Neural progenitor cell (in vitro differentiated cells): ENCODE measurements around the gene GFY. TPM values are rescaled to one million over a fixed set of nuclear protein-coding genes. Genes with fewer than 3 reads are reported as not detected.

Source experiments
- DNase-seq: peaks from one replicate; pipeline ENCODE4 v3.0.0-alpha.2; 2016; ENCODE audit warnings: low spot score
- H2AFZ ChIP-seq: fragments of 200-600 bp; sonication (generic); replicated peaks from 2 replicates; pipeline ENCODE4 v1.6.1; 2016; ENCODE audit warnings: antibody characterized with exemption
- H3F3A ChIP-seq: fragments of 200-600 bp; sonication (generic); 2 replicates; pipeline ENCODE4 v1.6.1; 2016; ENCODE audit warnings: antibody characterized with exemption, low read depth
- H3K27ac ChIP-seq: fragments of 200-600 bp; sonication (generic); 2 replicates; pipeline ENCODE4 v1.5.1; 2016; ENCODE audit warnings: mild to moderate bottlenecking
- H3K27me3 ChIP-seq: fragments of 200-600 bp; sonication (generic); 2 replicates; pipeline ENCODE4 v1.6.1; 2016; ENCODE audit warnings: mild to moderate bottlenecking, moderate library complexity
- H3K36me3 ChIP-seq: fragments of 200-600 bp; sonication (generic); 2 replicates; pipeline ENCODE4 v1.5.1; 2016
- H3K4me1 ChIP-seq: fragments of 200-600 bp; sonication (generic); 2 replicates; pipeline ENCODE4 v1.6.1; 2016; ENCODE audit warnings: mixed run types
- H3K4me2 ChIP-seq: fragments of 200-600 bp; sonication (generic); 2 replicates; pipeline ENCODE4 v1.6.1; 2016
- H3K4me3 ChIP-seq: fragments of 200-600 bp; sonication (generic); 2 replicates; pipeline ENCODE4 v1.5.1; 2016
- H3K79me2 ChIP-seq: fragments of 200-600 bp; sonication (generic); 2 replicates; pipeline ENCODE4 v1.6.1; 2016; ENCODE audit warnings: low read depth
- H3K9ac ChIP-seq: fragments of 200-600 bp; sonication (generic); 2 replicates; pipeline ENCODE4 v1.6.1; 2016
- H3K9me3 ChIP-seq: fragments of 200-600 bp; sonication (generic); 2 replicates; pipeline ENCODE4 v1.5.1; 2016; ENCODE audit warnings: low read depth
- H4K20me1 ChIP-seq: fragments of 200-600 bp; sonication (generic); 2 replicates; pipeline ENCODE4 v1.6.1; 2016; ENCODE audit warnings: low read depth
- H3K27ac Mint-ChIP-seq: 3 replicates; pipeline ENCODE4 v1.8.0; 2021; ENCODE audit warnings: mixed read lengths
- H3K27me3 Mint-ChIP-seq: 2 replicates; pipeline ENCODE4 v1.8.0; 2022; ENCODE audit warnings: low read depth, mild to moderate bottlenecking, inconsistent platforms, moderate library complexity, mixed read lengths; ENCODE audit not compliant: insufficient read depth
- H3K36me3 Mint-ChIP-seq: 3 replicates; pipeline ENCODE4 v1.8.0; 2021; ENCODE audit warnings: mixed read lengths
- H3K4me1 Mint-ChIP-seq: 3 replicates; pipeline ENCODE4 v1.8.0; 2021; ENCODE audit warnings: mixed read lengths
- H3K4me3 Mint-ChIP-seq: 3 replicates; pipeline ENCODE4 v1.8.0; 2021; ENCODE audit warnings: mild to moderate bottlenecking, moderate library complexity, mixed read lengths
- H3K9me3 Mint-ChIP-seq: 3 replicates; pipeline ENCODE4 v1.8.0; 2020; ENCODE audit warnings: mixed read lengths
- EZH2 ChIP-seq: fragments of 200-600 bp; sonication (generic); IDR thresholded peaks from 2 replicates; pipeline ENCODE4 v1.6.1; 2017; ENCODE audit warnings: antibody characterized with exemption, mild to moderate bottlenecking, moderate library complexity
- EZH2phosphoT487 ChIP-seq: fragments of 200-600 bp; sonication (generic); IDR thresholded peaks from 2 replicates; pipeline ENCODE4 v1.6.1; 2017; ENCODE audit warnings: antibody characterized with exemption
- total RNA-seq: library from RNA; depleted of rRNA; stranded (reverse); fragments of >200 nt; gene quantifications from 2 replicates; pipeline ENCODE4 v1.2.3, GENCODE V29; 2015; ENCODE audit warnings: low replicate concordance
- TF ChIP-seq, protein P1 (sequence below): fragments of 200-600 bp; sonication (generic); IDR thresholded peaks from 2 replicates; pipeline ENCODE4 v1.5.1; 2017; ENCODE audit warnings: antibody characterized with exemption, mild to moderate bottlenecking

The GFY gene
- total RNA-seq, 1 donor from 2014 or later: not detected

DNA sequence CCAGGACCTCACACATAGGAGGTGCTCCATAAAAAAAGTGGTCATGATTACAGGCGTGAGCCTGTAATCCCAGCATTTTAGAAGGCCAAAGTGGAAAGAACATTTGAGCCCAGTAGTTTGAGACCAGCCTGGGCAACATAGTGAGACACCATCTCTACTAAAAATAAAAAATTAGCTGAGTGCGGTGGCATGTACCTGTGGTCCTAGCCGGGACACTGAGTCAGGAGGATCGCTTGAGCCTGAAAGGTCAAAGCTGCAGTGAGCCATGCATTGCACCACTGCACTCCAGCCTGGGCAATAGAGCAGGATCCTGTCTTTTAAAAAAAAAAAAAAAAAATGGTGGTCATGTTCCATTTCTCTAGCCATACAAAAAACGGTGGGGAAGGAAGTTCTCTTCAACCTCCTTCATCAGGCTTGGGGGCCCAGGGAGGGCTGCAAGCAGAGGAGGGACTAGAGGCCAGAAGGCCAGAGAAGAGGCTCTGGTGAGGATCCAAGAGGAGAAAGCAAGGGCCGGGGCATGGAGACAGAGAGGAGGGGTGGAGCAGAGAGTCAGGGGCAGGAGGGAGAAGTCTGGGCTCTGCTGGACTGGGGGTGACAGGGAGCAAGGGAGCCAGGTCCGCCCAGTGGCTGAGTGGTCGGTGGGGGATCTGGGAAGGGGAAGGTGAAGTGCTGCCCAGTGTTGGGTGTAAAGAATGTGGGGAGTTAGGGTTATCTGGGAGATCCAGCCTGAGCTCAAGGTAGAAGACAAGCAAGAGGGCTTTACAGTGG lies 28.3 kb upstream of the GFY start:
- TF ChIP-seq, protein P1, sequence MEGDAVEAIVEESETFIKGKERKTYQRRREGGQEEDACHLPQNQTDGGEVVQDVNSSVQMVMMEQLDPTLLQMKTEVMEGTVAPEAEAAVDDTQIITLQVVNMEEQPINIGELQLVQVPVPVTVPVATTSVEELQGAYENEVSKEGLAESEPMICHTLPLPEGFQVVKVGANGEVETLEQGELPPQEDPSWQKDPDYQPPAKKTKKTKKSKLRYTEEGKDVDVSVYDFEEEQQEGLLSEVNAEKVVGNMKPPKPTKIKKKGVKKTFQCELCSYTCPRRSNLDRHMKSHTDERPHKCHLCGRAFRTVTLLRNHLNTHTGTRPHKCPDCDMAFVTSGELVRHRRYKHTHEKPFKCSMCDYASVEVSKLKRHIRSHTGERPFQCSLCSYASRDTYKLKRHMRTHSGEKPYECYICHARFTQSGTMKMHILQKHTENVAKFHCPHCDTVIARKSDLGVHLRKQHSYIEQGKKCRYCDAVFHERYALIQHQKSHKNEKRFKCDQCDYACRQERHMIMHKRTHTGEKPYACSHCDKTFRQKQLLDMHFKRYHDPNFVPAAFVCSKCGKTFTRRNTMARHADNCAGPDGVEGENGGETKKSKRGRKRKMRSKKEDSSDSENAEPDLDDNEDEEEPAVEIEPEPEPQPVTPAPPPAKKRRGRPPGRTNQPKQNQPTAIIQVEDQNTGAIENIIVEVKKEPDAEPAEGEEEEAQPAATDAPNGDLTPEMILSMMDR: no peak
- H3K4me1 ChIP-seq: peaks cover 28% of the 10 kb centered on the region
- H3K27me3 ChIP-seq: no peaks in the 10 kb centered on the region
- H3K4me2 ChIP-seq: no peak overlapping the region
- H3K9ac ChIP-seq: no peak overlapping the region
- H3K79me2 ChIP-seq: no peaks in the 10 kb centered on the region
- no peaks in the 10 kb centered on the region for H3K9me3 ChIP-seq
- H3K4me1 Mint-ChIP-seq: peaks cover 41% of the 10 kb centered on the region
- peak overlapping the region; percentile 69 for H3K27ac Mint-ChIP-seq
- no peaks in the 10 kb centered on the region for H4K20me1 ChIP-seq
- peaks cover 17% of the 10 kb centered on the region for H3K27me3 Mint-ChIP-seq
- peaks cover 23% of the 10 kb centered on the region for H3F3A ChIP-seq
- H3K36me3 ChIP-seq: no peaks in the 10 kb centered on the region
- no peaks in the 10 kb centered on the region for H3K9me3 Mint-ChIP-seq
- H2AFZ ChIP-seq: no peak overlapping the region
- H3K36me3 Mint-ChIP-seq: no peaks in the 10 kb centered on the region
- H3K4me3 ChIP-seq: no peak overlapping the region
- no peak for DNase-seq
- H3K27ac ChIP-seq: no peak overlapping the region
- peak overlapping the region; percentile 16 for H3K4me3 Mint-ChIP-seq

DNA sequence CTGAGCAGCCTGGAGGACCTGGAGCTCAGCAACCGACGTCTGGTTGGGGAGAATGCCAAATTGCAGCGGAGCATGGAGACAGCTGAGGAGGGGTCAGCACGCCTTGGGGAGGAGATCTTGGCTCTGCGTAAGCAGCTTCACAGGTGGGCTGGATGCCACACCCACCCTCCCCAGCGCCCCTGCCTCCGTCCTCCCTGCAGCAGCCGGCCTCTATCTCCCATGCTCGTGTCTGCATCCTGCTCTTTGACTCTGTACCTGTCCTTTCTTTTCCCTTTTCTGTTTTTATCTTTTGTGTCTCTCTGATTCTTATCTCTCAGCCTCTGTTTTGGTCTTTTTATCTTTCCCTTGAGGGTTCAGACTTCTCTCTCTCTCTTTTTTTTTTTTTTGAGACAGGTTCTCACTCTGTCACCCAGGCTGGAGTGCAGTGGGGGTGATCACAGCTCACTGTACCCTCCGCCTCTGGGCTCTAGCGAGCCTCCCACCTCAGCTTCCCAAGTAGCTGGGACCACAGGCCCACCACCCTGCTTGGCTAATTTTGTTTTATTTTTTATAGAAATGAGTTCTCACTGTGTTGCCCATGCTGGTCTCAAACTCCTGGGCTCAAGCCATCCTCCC lies 27.1 kb upstream of the GFY start:
- Histone ChIP-seq H2AFZ (peak overlapping the region; percentile 10), H3K27me3 (no peaks in the 10 kb centered on the region), H3K4me1 (peaks cover 35% of the 10 kb centered on the region), H3K4me3 (no peak overlapping the region), H3F3A (peaks cover 26% of the 10 kb centered on the region), H3K79me2 (no peaks in the 10 kb centered on the region), H3K9ac (no peak overlapping the region), H3K9me3 (no peaks in the 10 kb centered on the region), H4K20me1 (no peaks in the 10 kb centered on the region), H3K27ac (no peak overlapping the region), H3K36me3 (no peaks in the 10 kb centered on the region), H3K4me2 (no peak overlapping the region)
- H3K36me3 Mint-ChIP-seq: no peaks in the 10 kb centered on the region
- H3K27ac Mint-ChIP-seq: peak overlapping the region; percentile 67
- H3K4me1 Mint-ChIP-seq: peaks cover 42% of the 10 kb centered on the region
- peaks cover 14% of the 10 kb centered on the region for H3K27me3 Mint-ChIP-seq
- no peak overlapping the region for H3K4me3 Mint-ChIP-seq
- no peak for TF ChIP-seq EZH2phosphoT487
- TF ChIP-seq, protein P1: no peak
- no peak for TF ChIP-seq EZH2
- DNase-seq: no peak
- H3K9me3 Mint-ChIP-seq: no peaks in the 10 kb centered on the region

DNA sequence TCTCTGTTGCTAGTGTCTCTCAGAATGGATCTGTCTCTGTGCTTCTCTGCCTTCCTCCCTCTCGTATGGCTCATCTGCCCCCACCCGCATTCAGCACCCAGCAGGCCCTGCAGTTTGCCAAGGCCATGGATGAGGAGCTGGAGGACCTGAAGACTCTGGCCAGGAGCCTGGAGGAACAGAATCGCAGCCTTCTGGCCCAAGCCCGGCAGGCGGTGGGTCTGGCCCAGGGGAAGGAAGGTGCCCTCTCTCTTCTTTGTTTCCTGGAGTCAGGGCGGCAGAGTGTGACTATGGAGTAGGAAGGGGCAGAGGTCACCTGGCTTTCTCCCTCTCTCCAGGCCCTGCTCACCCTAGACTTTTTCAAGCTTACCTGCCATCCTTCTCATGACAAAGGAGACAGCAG lies 26.3 kb upstream of the GFY start:
- no peak overlapping the region for H3K4me3 ChIP-seq
- H3K36me3 ChIP-seq: no peaks in the 10 kb centered on the region
- H3K27me3 ChIP-seq: no peaks in the 10 kb centered on the region
- TF ChIP-seq, protein P1: no peak
- no peak for TF ChIP-seq EZH2
- no peak for TF ChIP-seq EZH2phosphoT487
- no peaks in the 10 kb centered on the region for H3K9me3 ChIP-seq
- no peak overlapping the region for H3K9ac ChIP-seq
- H4K20me1 ChIP-seq: no peaks in the 10 kb centered on the region
- no peak overlapping the region for H3K4me3 Mint-ChIP-seq
- H2AFZ ChIP-seq: peak overlapping the region; percentile 80
- DNase-seq: no peak
- no peaks in the 10 kb centered on the region for H3K79me2 ChIP-seq
- H3K27ac Mint-ChIP-seq: no peak overlapping the region
- H3F3A ChIP-seq: peaks cover 34% of the 10 kb centered on the region
- no peak overlapping the region for H3K4me2 ChIP-seq
- no peak overlapping the region for H3K27ac ChIP-seq
- H3K4me1 Mint-ChIP-seq: peaks cover 50% of the 10 kb centered on the region
- H3K36me3 Mint-ChIP-seq: no peaks in the 10 kb centered on the region
- peaks cover 16% of the 10 kb centered on the region for H3K27me3 Mint-ChIP-seq
- H3K4me1 ChIP-seq: peaks cover 43% of the 10 kb centered on the region
- no peaks in the 10 kb centered on the region for H3K9me3 Mint-ChIP-seq
